ENCODE data around the gene HACD1.

HACD1 gene

GRCh38 chr10:17578603-17579002 is 38.6 kb downstream of the HACD1 start:
- H4K20me1 ChIP-seq (ENCODE audit: insufficient read depth), result no peaks in the 10 kb centered on the region
- no peaks in the 10 kb centered on the region for H3K4me1 ChIP-seq (ENCODE audit: low read depth, poor library complexity, severe bottlenecking)
- H3K27me3 ChIP-seq (ENCODE audit: insufficient read depth, low read depth), result no peaks in the 10 kb centered on the region
- H3K27ac ChIP-seq, result no peak overlapping the region
- H3K79me2 ChIP-seq (ENCODE audit: insufficient read depth, low read depth), result no peaks in the 10 kb centered on the region
- no peak overlapping the region for H3K4me2 ChIP-seq
- TF ChIP-seq CTCF (conservative IDR thresholded peaks at IDR 0.05; ENCODE audit: low read depth, low read length), result no peak
- H2AFZ ChIP-seq (ENCODE audit: low read depth), result no peak overlapping the region
- H3K9ac ChIP-seq, result no peak overlapping the region
- H3K4me3 ChIP-seq (IDR thresholded peaks at IDR 0.05; ENCODE audit: insufficient read depth, low read depth, low read length), result no peak overlapping the region
- no peaks in the 10 kb centered on the region for H3K36me3 ChIP-seq (ENCODE audit: insufficient read depth)

- H2AFZ ChIP-seq (ENCODE audit: low read depth), result no peak overlapping the region
- H3K4me1 ChIP-seq (ENCODE audit: low read depth, poor library complexity, severe bottlenecking), result no peaks in the 10 kb centered on the region
- H3K4me2 ChIP-seq, result no peak overlapping the region
- H3K27ac ChIP-seq, result no peak overlapping the region
- H3K27me3 ChIP-seq (ENCODE audit: insufficient read depth, low read depth), result no peaks in the 10 kb centered on the region
- H3K79me2 ChIP-seq (ENCODE audit: insufficient read depth, low read depth), result no peaks in the 10 kb centered on the region
- no peak overlapping the region for H3K4me3 ChIP-seq (IDR thresholded peaks at IDR 0.05; ENCODE audit: insufficient read depth, low read depth, low read length)
- no peak for TF ChIP-seq CTCF (conservative IDR thresholded peaks at IDR 0.05; ENCODE audit: low read depth, low read length)
- H3K36me3 ChIP-seq (ENCODE audit: insufficient read depth), result no peaks in the 10 kb centered on the region
- no peak overlapping the region for H3K9ac ChIP-seq
- H4K20me1 ChIP-seq (ENCODE audit: insufficient read depth), result no peaks in the 10 kb centered on the region
These were observed 40.4 kb downstream of the HACD1 start for GRCh38 chr10:17576768-17577167.

- no peaks in the 10 kb centered on the region for H3K27me3 ChIP-seq (ENCODE audit: insufficient read depth, low read depth)
- no peaks in the 10 kb centered on the region for H4K20me1 ChIP-seq (ENCODE audit: insufficient read depth)
- no peak for TF ChIP-seq CTCF (conservative IDR thresholded peaks at IDR 0.05; ENCODE audit: low read depth, low read length)
- H2AFZ ChIP-seq (ENCODE audit: low read depth), result no peak overlapping the region
- no peaks in the 10 kb centered on the region for H3K36me3 ChIP-seq (ENCODE audit: insufficient read depth)
- H3K9ac ChIP-seq, result no peak overlapping the region
- no peak overlapping the region for H3K4me3 ChIP-seq (IDR thresholded peaks at IDR 0.05; ENCODE audit: insufficient read depth, low read depth, low read length)
- no peaks in the 10 kb centered on the region for H3K4me1 ChIP-seq (ENCODE audit: low read depth, poor library complexity, severe bottlenecking)
- no peak overlapping the region for H3K27ac ChIP-seq
- no peaks in the 10 kb centered on the region for H3K79me2 ChIP-seq (ENCODE audit: insufficient read depth, low read depth)
- H3K4me2 ChIP-seq, result no peak overlapping the region
These were observed 52.3 kb downstream of the HACD1 start for GRCh38 chr10:17564911-17565310.

GRCh38 chr10:17563452-17563851 is 53.7 kb downstream of the HACD1 start:
- H3K9ac ChIP-seq, result no peak overlapping the region
- no peaks in the 10 kb centered on the region for H3K79me2 ChIP-seq (ENCODE audit: insufficient read depth, low read depth)
- H3K4me3 ChIP-seq (IDR thresholded peaks at IDR 0.05; ENCODE audit: insufficient read depth, low read depth, low read length), result no peak overlapping the region
- H4K20me1 ChIP-seq (ENCODE audit: insufficient read depth), result no peaks in the 10 kb centered on the region
- no peak overlapping the region for H2AFZ ChIP-seq (ENCODE audit: low read depth)
- H3K4me1 ChIP-seq (ENCODE audit: low read depth, poor library complexity, severe bottlenecking), result no peaks in the 10 kb centered on the region
- H3K27ac ChIP-seq, result no peak overlapping the region
- H3K27me3 ChIP-seq (ENCODE audit: insufficient read depth, low read depth), result no peaks in the 10 kb centered on the region
- H3K36me3 ChIP-seq (ENCODE audit: insufficient read depth), result no peaks in the 10 kb centered on the region
- H3K4me2 ChIP-seq, result no peak overlapping the region
- no peak for TF ChIP-seq CTCF (conservative IDR thresholded peaks at IDR 0.05; ENCODE audit: low read depth, low read length)

DNA sequence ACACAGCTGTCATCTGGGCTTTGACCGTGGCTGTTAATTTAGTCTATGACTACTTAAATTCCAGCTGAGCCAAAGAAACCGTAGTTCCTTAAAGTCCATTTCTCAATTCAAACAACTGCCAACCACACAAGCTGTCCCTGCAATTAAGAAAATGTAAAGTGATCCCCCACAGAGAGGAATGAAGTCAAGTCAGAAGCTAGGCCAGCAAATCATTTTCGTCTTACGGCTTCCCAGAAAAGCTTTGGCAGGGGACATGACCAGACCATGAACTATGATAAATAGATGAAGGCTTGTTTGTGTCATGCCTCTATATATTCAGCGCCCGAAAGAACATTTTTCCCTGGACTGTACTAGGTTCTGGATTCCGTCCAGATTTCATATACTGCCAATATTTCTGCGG is 54.6 kb downstream of the HACD1 start:
- Histone ChIP-seq H4K20me1 (ENCODE audit: insufficient read depth) (no peaks in the 10 kb centered on the region), H3K4me3 (IDR thresholded peaks at IDR 0.05; ENCODE audit: insufficient read depth, low read depth, low read length) (no peak overlapping the region), H3K79me2 (ENCODE audit: insufficient read depth, low read depth) (no peaks in the 10 kb centered on the region), H3K36me3 (ENCODE audit: insufficient read depth) (no peaks in the 10 kb centered on the region), H3K27ac (no peak overlapping the region), H3K9ac (no peak overlapping the region), H3K27me3 (ENCODE audit: insufficient read depth, low read depth) (no peaks in the 10 kb centered on the region), H3K4me1 (ENCODE audit: low read depth, poor library complexity, severe bottlenecking) (no peaks in the 10 kb centered on the region), H3K4me2 (no peak overlapping the region), H2AFZ (ENCODE audit: low read depth) (no peak overlapping the region)
- TF ChIP-seq CTCF (conservative IDR thresholded peaks at IDR 0.05; ENCODE audit: low read depth, low read length), result no peak
